Activated CD8-positive, alpha-beta memory T cell treated with anti-CD3 and anti-CD28 coated beads, Interleukin-2, amount 50 U/mL, for 48 hours (primary cell): ENCODE measurements around the gene ZNG1B.
"Not testable (repeated sequence)": the region's sequence is repeated elsewhere in the genome, so short reads cannot be mapped to it uniquely, and the experiment has no call there.

ENCODE experiments used
- DNase-seq: peaks from one replicate; pipeline ENCODE4 v3.0.0-alpha.2; 2020

ZNG1B gene

GRCh38 chr2:113437508-113438465 is at the start of gene ZNG1B:
TSS of gene ZNG1B (plus strand) at chr2:113437691. CDS start at chr2:113437869, 178 bp downstream.
- peak; percentile 76 for DNase-seq

- DNase-seq = no peak
Measured at GRCh38 chr2:113390124-113390849, 47.2 kb upstream of the ZNG1B start.

GRCh38 chr2:113391073-113391472 is 46.4 kb upstream of the ZNG1B start:
- no peak for DNase-seq

GRCh38 chr2:113406114-113406513 is 31.4 kb upstream of the ZNG1B start:
- DNase-seq = no peak

- no peak for DNase-seq
Measured at GRCh38 chr2:113407446-113408099, 29.9 kb upstream of the ZNG1B start.

- not testable (repeated sequence) for DNase-seq
Measured at GRCh38 chr2:113411725-113412352, 25.7 kb upstream of the ZNG1B start.

GRCh38 chr2:113412774-113413173 is 24.7 kb upstream of the ZNG1B start:
- not testable (repeated sequence) for DNase-seq

- not testable (repeated sequence) for DNase-seq
Measured at GRCh38 chr2:113431773-113432172, 5.7 kb upstream of the ZNG1B start.

GRCh38 chr2:113433468-113433867 is 4.0 kb upstream of the ZNG1B start:
- DNase-seq = not testable (repeated sequence)

- DNase-seq = not testable (repeated sequence)
Measured at GRCh38 chr2:113465770-113466169, 28.3 kb downstream of the ZNG1B start.

GRCh38 chr2:113476688-113477368 is 39.3 kb downstream of the ZNG1B start:
- not testable (repeated sequence) for DNase-seq

GRCh38 chr2:113496527-113496926 is 59.0 kb downstream of the ZNG1B start:
- not testable (repeated sequence) for DNase-seq

GRCh38 chr2:113498365-113498764 is 60.9 kb downstream of the ZNG1B start, which contains the start of gene FOXD4L1:
TSS of gene FOXD4L1 (plus strand) at chr2:113498665. CDS start at chr2:113499257, 592 bp downstream.
- not testable (repeated sequence) for DNase-seq

GRCh38 chr2:113499019-113499885 is 61.8 kb downstream of the ZNG1B start:
- not testable (repeated sequence) for DNase-seq

GRCh38 chr2:113499886-113500722 is 62.6 kb downstream of the ZNG1B start:
- DNase-seq = not testable (repeated sequence)

GRCh38 chr2:113500723-113501038 is 63.2 kb downstream of the ZNG1B start:
- DNase-seq = not testable (repeated sequence)

GRCh38 chr2:113502216-113503093 is 65.0 kb downstream of the ZNG1B start:
- not testable (repeated sequence) for DNase-seq

GRCh38 chr2:113503094-113504042 is 65.9 kb downstream of the ZNG1B start:
- peak; percentile 71 for DNase-seq
